Gastroesophageal sphincter (tissue), 4 donors: ENCODE results near the gene PCDH20. TPM values are rescaled to one million over a fixed set of nuclear protein-coding genes. Genes with fewer than 3 reads are reported as not detected.

Experiments used
- ATAC-seq: fragments of 150-250 bp; one replicate; pipeline ENCODE4 v1.9.1; 2016; ENCODE audit warnings: mild to moderate bottlenecking, moderate library complexity
- H3K27ac ChIP-seq, 4 donors: fragments of 200-600 bp; sonication (generic) in 3 of 4; 1 replicate in 3 of 4; 2 replicates in 1 of 4; pipeline ENCODE4 v1.5.1; 2016 to 2019
- H3K27me3 ChIP-seq: fragments of 200-600 bp; sonication (generic); one replicate; pipeline ENCODE4 v1.5.1; 2019
- H3K36me3 ChIP-seq, 2 donors: fragments of 200-600 bp; sonication (generic); one replicate each; pipeline ENCODE4 v1.5.1; 2019; ENCODE audit warnings: control low read depth in 1 of 2
- H3K4me1 ChIP-seq, 3 donors: fragments of 200-600 bp; sonication (generic); 1 replicate in 2 of 3; 2 replicates in 1 of 3; pipeline ENCODE4 v1.5.1; 2016 to 2019; ENCODE audit warnings: control low read depth in 2 of 3
- H3K4me3 ChIP-seq, 2 donors: fragments of 200-600 bp; sonication (generic); one replicate each; pipeline ENCODE4 v1.5.1; 2019; ENCODE audit warnings: mild to moderate bottlenecking in 1 of 2, moderate library complexity in 1 of 2
- H3K9me3 ChIP-seq, 3 donors: fragments of 200-600 bp; sonication (generic); one replicate each; pipeline ENCODE4 v1.5.1; 2017 to 2019; ENCODE audit warnings: control low read depth in 2 of 3
- EP300 ChIP-seq: sonication (generic); formaldehyde crosslinking; IDR thresholded peaks from one replicate; pipeline ENCODE4 v1.6.1; 2017; ENCODE audit warnings: antibody characterized with exemption, mild to moderate bottlenecking
- POLR2A ChIP-seq, 2 donors: fragments of 450-650 bp; IDR thresholded peaks; one replicate each; pipeline ENCODE4 v1.6.1; 2017; ENCODE audit warnings: antibody characterized with exemption in 2 of 2, mild to moderate bottlenecking in 2 of 2, moderate library complexity in 1 of 2
- POLR2AphosphoS5 ChIP-seq: sonication (generic); formaldehyde crosslinking; IDR thresholded peaks from one replicate; pipeline ENCODE4 v1.6.1; 2017; ENCODE audit warnings: antibody characterized with exemption
- total RNA-seq, 4 donors: library from RNA; depleted of rRNA; stranded (reverse); fragments of >200 nt; gene quantifications; one replicate each; pipeline ENCODE4 v1.1.0, GENCODE V29; 2016
- TF ChIP-seq, protein P1 (sequence below), 4 experiments: fragments of 200-600 bp in 2 of 4; fragments of 450-650 bp in 2 of 4; sonication (generic) in 1 of 4; IDR thresholded peaks; one replicate each; pipeline ENCODE4 v1.5.1; 2017 to 2019; ENCODE audit warnings: antibody characterized with exemption in 4 of 4, mild to moderate bottlenecking in 2 of 4, moderate library complexity in 2 of 4

The PCDH20 gene
- total RNA-seq, 4 donors from 2014 or later = 9.2 to 26.9 (median 16.4) TPM

DNA sequence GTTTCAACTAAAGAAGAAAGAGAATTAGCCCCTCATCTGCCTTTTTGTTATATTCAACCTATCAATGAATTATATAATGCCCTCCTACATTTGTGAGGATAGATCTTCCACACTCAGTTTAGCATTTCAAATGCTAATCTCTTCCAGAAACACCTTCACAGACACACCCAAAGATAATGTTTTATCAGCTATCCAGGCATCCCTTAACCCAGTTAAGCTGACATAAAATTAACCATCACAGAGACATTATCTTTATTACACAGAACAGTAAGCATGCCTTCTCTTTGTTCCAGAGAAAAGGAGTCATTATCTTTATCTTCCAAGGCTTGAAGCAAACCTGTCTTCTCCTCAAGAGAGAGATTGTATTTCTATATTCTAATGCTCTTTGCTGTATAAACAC is 53.1 kb downstream of the PCDH20 start:
- ATAC-seq = no peak
- Histone ChIP-seq H3K4me3 (no peak overlapping the region), H3K27ac (no peak overlapping the region), H3K27me3 (no peaks in the 10 kb centered on the region), H3K36me3 (no peaks in the 10 kb centered on the region), H3K4me1 (no peaks in the 10 kb centered on the region), H3K9me3 (no peaks in the 10 kb centered on the region)
- TF ChIP-seq POLR2AphosphoS5 (no peak), POLR2A (IDR thresholded peaks at IDR 0.05) (no peak), EP300 (no peak)
- TF ChIP-seq, protein P1, sequence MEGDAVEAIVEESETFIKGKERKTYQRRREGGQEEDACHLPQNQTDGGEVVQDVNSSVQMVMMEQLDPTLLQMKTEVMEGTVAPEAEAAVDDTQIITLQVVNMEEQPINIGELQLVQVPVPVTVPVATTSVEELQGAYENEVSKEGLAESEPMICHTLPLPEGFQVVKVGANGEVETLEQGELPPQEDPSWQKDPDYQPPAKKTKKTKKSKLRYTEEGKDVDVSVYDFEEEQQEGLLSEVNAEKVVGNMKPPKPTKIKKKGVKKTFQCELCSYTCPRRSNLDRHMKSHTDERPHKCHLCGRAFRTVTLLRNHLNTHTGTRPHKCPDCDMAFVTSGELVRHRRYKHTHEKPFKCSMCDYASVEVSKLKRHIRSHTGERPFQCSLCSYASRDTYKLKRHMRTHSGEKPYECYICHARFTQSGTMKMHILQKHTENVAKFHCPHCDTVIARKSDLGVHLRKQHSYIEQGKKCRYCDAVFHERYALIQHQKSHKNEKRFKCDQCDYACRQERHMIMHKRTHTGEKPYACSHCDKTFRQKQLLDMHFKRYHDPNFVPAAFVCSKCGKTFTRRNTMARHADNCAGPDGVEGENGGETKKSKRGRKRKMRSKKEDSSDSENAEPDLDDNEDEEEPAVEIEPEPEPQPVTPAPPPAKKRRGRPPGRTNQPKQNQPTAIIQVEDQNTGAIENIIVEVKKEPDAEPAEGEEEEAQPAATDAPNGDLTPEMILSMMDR (IDR thresholded peaks at IDR 0.05) = no peak
